ENCODE results near the gene ADPRM. TPM values are rescaled to one million over a fixed set of nuclear protein-coding genes. Genes with fewer than 3 reads are reported as not detected.

The ADPRM gene
- total RNA-seq, 1 donor from 2014 or later = 11.9 TPM

DNA sequence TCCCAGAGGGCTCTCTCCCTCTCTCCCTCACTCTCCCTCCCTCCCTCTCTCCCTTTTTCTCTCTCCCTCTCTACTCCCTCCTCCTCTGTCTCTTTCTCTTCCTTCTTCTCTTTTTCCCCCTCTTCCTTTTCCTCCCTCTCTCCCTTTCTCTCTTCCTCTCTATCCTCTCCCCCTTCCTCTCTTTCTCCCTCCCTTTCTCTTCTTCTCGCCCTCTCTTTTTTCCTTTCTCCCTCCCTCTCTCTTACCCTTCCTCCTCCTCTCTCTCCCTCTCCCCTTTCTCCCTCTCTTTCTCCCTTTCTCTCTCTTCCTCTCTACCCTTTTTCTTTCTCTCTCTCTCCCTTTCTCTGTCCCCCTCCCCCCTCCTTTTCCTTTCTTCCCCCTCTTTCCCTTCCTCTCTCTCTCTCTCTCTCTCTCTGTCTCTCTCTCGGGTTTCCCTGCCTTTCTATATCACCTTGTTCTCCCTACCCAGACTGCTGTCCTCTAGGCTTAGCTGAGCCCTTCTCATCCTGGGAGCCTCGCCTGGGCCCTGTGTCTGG, 58.3 kb downstream of the ADPRM start:
- peaks cover 3% of the 10 kb centered on the region for H3K27me3 Mint-ChIP-seq
- no peaks in the 10 kb centered on the region for H3K36me3 Mint-ChIP-seq (ENCODE audit: low read depth)
- no peak overlapping the region for H3K4me3 Mint-ChIP-seq
- no peak overlapping the region for H3K27ac Mint-ChIP-seq
- H3K9me3 Mint-ChIP-seq = no peaks in the 10 kb centered on the region
- DNase-seq = no peak
- no peaks in the 10 kb centered on the region for H3K4me1 Mint-ChIP-seq
- intact Hi-C loops (cut with micrococcal nuclease) = no loop called here

DNA sequence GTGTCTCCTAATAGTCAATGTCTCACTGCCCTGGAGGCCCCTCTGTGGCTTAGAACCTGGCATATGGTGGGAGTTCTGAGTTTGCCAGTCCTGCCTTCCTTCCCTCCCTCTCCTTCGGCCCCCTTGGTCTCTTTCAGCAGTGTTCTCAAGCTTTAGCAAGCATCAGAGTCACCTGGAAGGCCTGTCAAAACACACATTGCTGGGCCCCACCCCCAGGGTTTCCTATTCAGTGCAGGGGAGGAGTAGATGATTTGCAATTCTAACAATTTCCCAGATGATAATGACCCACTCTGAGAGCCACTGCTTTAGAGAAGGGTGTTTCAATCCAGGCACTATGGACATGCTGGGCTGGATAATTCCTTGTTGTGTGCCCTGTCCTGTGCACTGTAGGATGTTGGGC, 58.8 kb downstream of the ADPRM start:
- DNase-seq = no peak
- intact Hi-C loops (cut with micrococcal nuclease) = no loop called here
- Mint-ChIP-seq H3K9me3 (no peaks in the 10 kb centered on the region), H3K4me3 (no peak overlapping the region), H3K36me3 (ENCODE audit: low read depth) (no peaks in the 10 kb centered on the region), H3K27ac (no peak overlapping the region), H3K4me1 (no peaks in the 10 kb centered on the region), H3K27me3 (peaks cover 3% of the 10 kb centered on the region)

DNA sequence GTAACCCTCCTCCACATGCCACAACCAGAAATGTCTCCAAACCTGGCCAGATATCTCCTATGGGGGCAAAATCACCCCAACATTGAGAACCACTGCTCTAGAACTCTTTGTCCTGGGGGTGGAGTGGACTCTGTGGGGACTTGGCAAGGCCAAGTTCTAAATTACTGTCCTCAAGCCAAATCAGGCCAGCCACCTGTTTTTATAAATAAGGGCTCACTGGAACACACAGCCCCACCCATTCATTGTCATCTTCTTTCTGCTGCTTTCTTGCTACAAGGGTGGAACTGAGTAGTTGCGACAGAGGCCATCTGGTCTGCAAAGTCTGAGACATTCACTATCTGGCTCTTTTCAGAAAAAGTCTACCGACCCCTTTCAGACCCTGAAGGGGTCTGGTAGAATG, 59.2 kb downstream of the ADPRM start:
- no peaks in the 10 kb centered on the region for H3K9me3 Mint-ChIP-seq

DNA sequence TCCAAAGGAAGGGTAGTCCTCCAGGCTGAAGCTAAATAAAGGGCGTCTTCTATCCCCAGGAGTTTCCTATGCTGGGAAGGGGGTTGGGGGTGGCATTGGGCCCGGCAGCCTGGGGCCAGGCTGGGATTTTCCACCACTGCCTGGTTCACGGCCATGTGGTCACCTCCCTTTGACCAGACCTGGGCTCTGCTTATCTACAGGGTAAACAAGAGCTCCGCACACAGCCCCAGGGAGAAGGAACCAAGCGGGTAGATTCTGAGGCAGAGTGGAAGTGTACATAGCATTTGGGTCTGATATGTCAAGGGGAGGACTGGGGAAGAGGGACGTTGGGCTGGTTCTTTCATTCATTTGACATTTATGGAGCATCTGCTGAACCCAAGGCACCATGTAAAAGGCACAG, 59.7 kb downstream of the ADPRM start:
- no peak overlapping the region for H3K4me3 Mint-ChIP-seq
- intact Hi-C loops (cut with micrococcal nuclease) = no loop called here
- H3K27me3 Mint-ChIP-seq = peaks cover 3% of the 10 kb centered on the region
- no peaks in the 10 kb centered on the region for H3K36me3 Mint-ChIP-seq (ENCODE audit: low read depth)
- no peaks in the 10 kb centered on the region for H3K9me3 Mint-ChIP-seq
- DNase-seq = no peak
- H3K27ac Mint-ChIP-seq = no peak overlapping the region
- H3K4me1 Mint-ChIP-seq = no peaks in the 10 kb centered on the region

More for the DNA sequence above, 59.2 kb downstream of the ADPRM start:
- no peak overlapping the region for H3K27ac Mint-ChIP-seq
- no peaks in the 10 kb centered on the region for H3K4me1 Mint-ChIP-seq
- intact Hi-C loops (cut with micrococcal nuclease) = no loop called here
- H3K36me3 Mint-ChIP-seq (ENCODE audit: low read depth) = no peaks in the 10 kb centered on the region
- DNase-seq = no peak
- H3K4me3 Mint-ChIP-seq = no peak overlapping the region
- peaks cover 3% of the 10 kb centered on the region for H3K27me3 Mint-ChIP-seq

DNA sequence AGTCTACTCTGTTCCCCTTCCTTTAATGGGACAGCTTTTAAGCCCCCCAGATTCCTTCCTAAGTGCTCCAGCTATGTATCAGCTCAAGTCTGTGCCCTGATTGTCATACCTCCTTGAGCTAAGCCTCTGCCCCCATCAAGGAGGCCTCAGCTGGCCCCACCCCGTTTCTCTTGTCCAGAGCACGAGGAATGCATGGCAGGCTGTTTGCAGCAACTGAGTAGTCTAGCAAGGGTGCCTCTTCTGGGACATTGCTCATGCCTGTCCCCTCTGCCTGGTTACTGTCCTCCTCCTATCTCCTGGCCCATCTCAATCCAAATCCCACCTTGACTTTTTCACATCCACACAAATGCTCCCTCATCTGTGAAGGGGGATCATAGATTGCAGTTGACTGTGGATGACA, 60.3 kb downstream of the ADPRM start:
- Mint-ChIP-seq H3K4me3 (no peak overlapping the region), H3K27ac (no peak overlapping the region), H3K36me3 (ENCODE audit: low read depth) (no peaks in the 10 kb centered on the region), H3K9me3 (no peaks in the 10 kb centered on the region), H3K4me1 (no peaks in the 10 kb centered on the region), H3K27me3 (peaks cover 3% of the 10 kb centered on the region)
- intact Hi-C loops (cut with micrococcal nuclease) = no loop called here
- DNase-seq = no peak

DNA sequence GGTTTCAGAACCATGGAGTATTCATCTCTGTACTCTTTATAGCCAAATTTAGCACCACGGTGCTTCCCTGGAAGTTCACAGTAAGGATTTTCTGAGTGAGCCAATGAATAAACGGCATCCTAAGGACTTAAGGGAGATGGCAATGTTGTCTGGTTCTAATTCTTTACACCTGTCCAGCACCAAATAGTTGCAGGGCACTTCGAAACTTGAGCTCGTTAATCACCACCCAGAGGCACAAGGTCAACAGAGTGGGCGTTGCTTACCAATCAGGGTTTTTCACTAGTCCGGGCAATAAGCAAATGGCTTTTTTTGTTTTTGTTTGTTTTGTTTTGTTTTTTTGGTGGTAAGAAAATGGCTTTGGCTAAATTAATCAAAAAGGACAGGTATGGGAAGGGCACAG, 60.7 kb downstream of the ADPRM start:
- Mint-ChIP-seq H3K27ac (no peak overlapping the region), H3K4me3 (no peak overlapping the region), H3K4me1 (no peaks in the 10 kb centered on the region), H3K9me3 (no peaks in the 10 kb centered on the region), H3K27me3 (peaks cover 3% of the 10 kb centered on the region), H3K36me3 (ENCODE audit: low read depth) (no peaks in the 10 kb centered on the region)
- no peak for DNase-seq
- intact Hi-C loops (cut with micrococcal nuclease) = no loop called here

Other genes with a start within 250 kb of the ADPRM start
- not detected in 2 replicates for gene MYH4, start 228.0 kb upstream of the ADPRM start, total RNA-seq
- not detected in 2 replicates for gene MYH1, start 179.1 kb upstream of the ADPRM start, total RNA-seq
- gene MYH2, start 147.9 kb upstream of the ADPRM start, total RNA-seq = not detected in 2 replicates
- gene MYH3, start 40.3 kb upstream of the ADPRM start, total RNA-seq = 7.0 and 8.1 TPM in 2 replicates
- 43.4 and 44.9 TPM in 2 replicates for gene SCO1, start 61 bp upstream of the ADPRM start, total RNA-seq
- 0.56 and 1.3 TPM in 2 replicates for gene TMEM220, start 32.4 kb downstream of the ADPRM start, total RNA-seq
- gene TMEM238L, start 106.5 kb downstream of the ADPRM start, total RNA-seq = not detected in 2 replicates
- gene PIRT, start 140.5 kb downstream of the ADPRM start, total RNA-seq = not detected in 2 replicates